Mesenchymal stem cell (in vitro differentiated cells and primary cell): ENCODE measurements around the gene FOXP2.

Experiments used
- DNase-seq: peaks from one replicate; pipeline ENCODE4 v3.0.0-alpha.2; 2013
- H2AFZ ChIP-seq: one replicate; pipeline ENCODE4 v1.6.1; 2013; ENCODE audit warnings: low read depth, mild to moderate bottlenecking, control low read depth, inconsistent platforms, low read length, moderate library complexity
- H2AK5ac ChIP-seq: 2 replicates; pipeline ENCODE4 v1.6.1; 2013; ENCODE audit warnings: low read length, moderate library complexity, mild to moderate bottlenecking, inconsistent platforms; ENCODE audit not compliant: severe bottlenecking
- H2BK120ac ChIP-seq: one replicate; pipeline ENCODE4 v1.6.1; 2013; ENCODE audit warnings: low read depth, mild to moderate bottlenecking, inconsistent platforms, low read length, moderate library complexity
- H2BK12ac ChIP-seq, 2 experiments: one replicate each; pipeline ENCODE4 v1.6.1; 2013; ENCODE audit warnings: inconsistent platforms in 2 of 2, low read length in 2 of 2, mild to moderate bottlenecking in 2 of 2, moderate library complexity in 2 of 2, control low read depth in 1 of 2
- H2BK15ac ChIP-seq: one replicate; pipeline ENCODE4 v1.6.1; 2013; ENCODE audit warnings: mild to moderate bottlenecking, low read depth, inconsistent platforms; ENCODE audit not compliant: poor library complexity, severe bottlenecking
- H2BK5ac ChIP-seq: 2 replicates; pipeline ENCODE4 v1.6.1; 2013; ENCODE audit warnings: low read depth, mild to moderate bottlenecking, low read length, control low read depth, inconsistent platforms; ENCODE audit not compliant: poor library complexity, severe bottlenecking
- H3K14ac ChIP-seq, 2 experiments: one replicate each; pipeline ENCODE4 v1.6.1; 2013; ENCODE audit warnings: inconsistent platforms in 2 of 2, low read length in 2 of 2, control low read depth in 1 of 2, mild to moderate bottlenecking in 1 of 2, moderate library complexity in 1 of 2
- H3K18ac ChIP-seq, 2 experiments: one replicate each; pipeline ENCODE4 v1.6.1; 2013; ENCODE audit warnings: inconsistent platforms in 2 of 2, low read length in 2 of 2, control low read depth in 1 of 2, low read depth in 1 of 2, mild to moderate bottlenecking in 1 of 2
- H3K23ac ChIP-seq, 2 experiments: one replicate each; pipeline ENCODE4 v1.6.1; 2013; ENCODE audit warnings: inconsistent platforms in 2 of 2, low read length in 2 of 2, mild to moderate bottlenecking in 2 of 2, moderate library complexity in 2 of 2, control low read depth in 1 of 2
- H3K27ac ChIP-seq: 2 replicates; pipeline ENCODE4 v1.5.1; 2013; ENCODE audit warnings: mild to moderate bottlenecking, moderate library complexity, low read length, control low read depth, inconsistent platforms; ENCODE audit not compliant: poor library complexity, severe bottlenecking
- H3K27me3 ChIP-seq, 2 experiments: 2 replicates each; pipeline versions ENCODE4 v1.6.1 to v1.7.0; 2013; ENCODE audit warnings: low read length in 2 of 2, mild to moderate bottlenecking in 2 of 2, moderate library complexity in 2 of 2, control low read depth in 1 of 2, inconsistent platforms in 1 of 2; ENCODE audit not compliant: control insufficient read depth in 1 of 2, insufficient read depth in 1 of 2
- H3K36me3 ChIP-seq, 2 experiments: 2 replicates each; pipeline versions ENCODE4 v1.6.1 to v1.7.0; 2013; ENCODE audit warnings: low read length in 2 of 2, control low read depth in 1 of 2, inconsistent platforms in 1 of 2, low read depth in 1 of 2, mild to moderate bottlenecking in 1 of 2; ENCODE audit not compliant: insufficient read depth in 2 of 2, control insufficient read depth in 1 of 2
- H3K4ac ChIP-seq, 2 experiments: one replicate each; pipeline ENCODE4 v1.6.1; 2013; ENCODE audit warnings: inconsistent platforms in 2 of 2, low read length in 2 of 2, mild to moderate bottlenecking in 2 of 2, moderate library complexity in 2 of 2, control low read depth in 1 of 2, low read depth in 1 of 2
- H3K4me1 ChIP-seq: 2 replicates; pipeline ENCODE4 v1.6.1; 2013; ENCODE audit warnings: low read depth, low read length, control low read depth; ENCODE audit not compliant: control insufficient read depth, insufficient read depth
- H3K4me2 ChIP-seq: 2 replicates; pipeline ENCODE4 v1.6.1; 2013; ENCODE audit warnings: low read length, mild to moderate bottlenecking, inconsistent platforms; ENCODE audit not compliant: poor library complexity, severe bottlenecking
- H3K4me3 ChIP-seq, 2 experiments: 2 replicates each; pipeline versions ENCODE4 v1.5.1 to v1.7.0; 2013; ENCODE audit warnings: low read length in 2 of 2, mild to moderate bottlenecking in 2 of 2, control low read depth in 1 of 2, low read depth in 1 of 2; ENCODE audit not compliant: insufficient read depth in 1 of 2
- H3K79me1 ChIP-seq: replicated peaks from 2 replicates; pipeline ENCODE4 v1.6.1; 2013; ENCODE audit warnings: mild to moderate bottlenecking, control low read depth, low read length, inconsistent platforms; ENCODE audit not compliant: poor library complexity, severe bottlenecking
- H3K9ac ChIP-seq: 2 replicates; pipeline ENCODE4 v1.7.0; 2013; ENCODE audit warnings: mild to moderate bottlenecking, low read length, moderate library complexity
- H3K9me3 ChIP-seq: 2 replicates; pipeline ENCODE4 v1.7.0; 2013; ENCODE audit warnings: mild to moderate bottlenecking, low read length; ENCODE audit not compliant: control insufficient read depth
- H4K8ac ChIP-seq: one replicate; pipeline ENCODE4 v1.6.1; 2013; ENCODE audit warnings: inconsistent platforms, mild to moderate bottlenecking, low read length, moderate library complexity
- H4K91ac ChIP-seq: one replicate; pipeline ENCODE4 v1.6.1; 2013; ENCODE audit warnings: mild to moderate bottlenecking, low read length, inconsistent platforms
- WGBS: methylation state at CpG from one replicate; pipeline ENCODE4 v1.1.7; 2013; ENCODE audit warnings: mixed read lengths; 5-methylcytosine and 5-hydroxymethylcytosine counted together

The FOXP2 gene

GRCh38 chr7:114649689-114650088 is 235.1 kb downstream of the FOXP2 start:
- Histone ChIP-seq H2BK12ac (no peak overlapping the region), H3K9ac (no peak overlapping the region), H3K4me2 (no peak overlapping the region), H2BK15ac (no peak overlapping the region), H3K27ac (no peak overlapping the region), H2AK5ac (no peak overlapping the region), H3K4me1 (no peaks in the 10 kb centered on the region), H3K4me3 (no peak overlapping the region), H3K79me1 (no peaks in the 10 kb centered on the region), H3K18ac (no peak overlapping the region), H2BK5ac (no peak overlapping the region), H3K4ac (no peak overlapping the region), H3K27me3 (no peaks in the 10 kb centered on the region), H3K23ac (no peak overlapping the region), H4K91ac (no peak overlapping the region), H3K36me3 (peaks cover 0 to 29% of the 10 kb centered on the region in 2 experiments), H3K9me3 (no peaks in the 10 kb centered on the region), H4K8ac (no peak overlapping the region), H2BK120ac (no peak overlapping the region), H3K14ac (no peak overlapping the region), H2AFZ (no peak overlapping the region)
- 88% methylated on average over 1 of the region's 3 CpGs for WGBS
- no peak for DNase-seq

DNA sequence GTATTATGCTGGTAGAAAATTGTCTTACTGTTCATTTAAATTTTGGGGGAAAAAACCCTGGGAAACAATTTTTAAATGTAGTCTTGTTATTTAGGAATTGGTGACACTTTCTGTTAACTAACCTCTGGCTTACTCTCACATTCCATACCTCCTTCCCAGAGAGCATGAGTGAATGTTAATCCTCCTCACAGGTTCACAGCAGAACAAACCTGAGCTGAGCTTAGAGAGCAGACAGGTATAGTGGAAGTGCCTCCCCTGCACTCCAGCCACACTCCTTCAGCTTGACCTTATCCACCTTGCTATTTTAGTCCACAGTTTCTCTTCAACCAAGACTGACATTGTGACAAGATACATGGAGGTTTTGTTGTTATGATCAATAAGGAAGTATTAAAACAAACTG is 235.9 kb downstream of the FOXP2 start:
- H3K4me1 ChIP-seq: no peaks in the 10 kb centered on the region
- H3K4me2 ChIP-seq: no peak overlapping the region
- no peak overlapping the region for H2AFZ ChIP-seq
- H3K9me3 ChIP-seq: no peaks in the 10 kb centered on the region
- H2BK12ac ChIP-seq: no peak overlapping the region
- no peak overlapping the region for H3K14ac ChIP-seq
- no peak overlapping the region for H3K27ac ChIP-seq
- no peak overlapping the region for H2AK5ac ChIP-seq
- H3K4me3 ChIP-seq: no peak overlapping the region
- H3K18ac ChIP-seq: no peak overlapping the region
- H3K36me3 ChIP-seq: peaks cover 0 to 30% of the 10 kb centered on the region in 2 experiments
- no peak overlapping the region for H2BK15ac ChIP-seq
- H3K4ac ChIP-seq: no peak overlapping the region
- H3K23ac ChIP-seq: no peak overlapping the region
- H3K9ac ChIP-seq: no peak overlapping the region
- no peak for DNase-seq
- H2BK120ac ChIP-seq: no peak overlapping the region
- no peak overlapping the region for H4K8ac ChIP-seq
- no peaks in the 10 kb centered on the region for H3K79me1 ChIP-seq
- H2BK5ac ChIP-seq: no peak overlapping the region
- H4K91ac ChIP-seq: no peak overlapping the region
- H3K27me3 ChIP-seq: no peaks in the 10 kb centered on the region

DNA sequence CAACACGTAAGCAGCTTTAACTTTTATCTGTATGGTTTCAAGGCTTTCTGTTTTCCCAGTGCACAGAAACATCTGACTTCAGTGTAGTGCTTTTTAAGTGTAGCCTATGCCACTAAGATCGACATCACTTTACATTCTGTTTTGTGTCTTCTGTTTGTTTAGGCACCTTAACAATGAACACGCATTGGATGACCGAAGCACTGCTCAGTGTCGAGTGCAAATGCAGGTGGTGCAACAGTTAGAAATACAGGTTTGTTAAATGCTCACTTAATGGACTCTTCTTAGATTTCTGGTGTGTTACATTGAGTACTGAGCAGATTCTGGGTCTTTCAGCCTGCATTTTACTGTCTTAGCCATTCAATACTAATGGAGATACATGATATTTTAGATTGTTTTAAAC is 237.4 kb downstream of the FOXP2 start:
- Histone ChIP-seq H3K14ac (no peak overlapping the region), H3K4me3 (no peak overlapping the region), H3K36me3 (peaks cover 0 to 34% of the 10 kb centered on the region in 2 experiments), H3K4ac (no peak overlapping the region), H3K27me3 (no peaks in the 10 kb centered on the region), H2AK5ac (no peak overlapping the region), H3K4me2 (no peak overlapping the region), H3K23ac (no peak overlapping the region), H2BK5ac (no peak overlapping the region), H3K9me3 (no peaks in the 10 kb centered on the region), H3K4me1 (no peaks in the 10 kb centered on the region), H3K9ac (no peak overlapping the region), H2BK15ac (no peak overlapping the region), H2BK120ac (no peak overlapping the region), H4K91ac (no peak overlapping the region), H2AFZ (no peak overlapping the region), H3K79me1 (no peaks in the 10 kb centered on the region), H2BK12ac (no peak overlapping the region), H4K8ac (no peak overlapping the region), H3K27ac (no peak overlapping the region), H3K18ac (no peak overlapping the region)
- no peak for DNase-seq
- WGBS: 92% methylated on average over 5 of the region's 5 CpGs

GRCh38 chr7:114653364-114654088 is 238.9 kb downstream of the FOXP2 start:
- H3K79me1 ChIP-seq: no peaks in the 10 kb centered on the region
- no peak overlapping the region for H3K14ac ChIP-seq
- peaks cover 0 to 35% of the 10 kb centered on the region in 2 experiments for H3K36me3 ChIP-seq
- H3K9ac ChIP-seq: no peak overlapping the region
- H3K4me3 ChIP-seq: no peak overlapping the region
- H3K4ac ChIP-seq: no peak overlapping the region
- no peak overlapping the region for H3K27ac ChIP-seq
- 53% methylated on average over 10 of the region's 10 CpGs for WGBS
- no peak overlapping the region for H2BK12ac ChIP-seq
- H4K8ac ChIP-seq: no peak overlapping the region
- DNase-seq: no peak
- no peaks in the 10 kb centered on the region for H3K27me3 ChIP-seq
- no peak overlapping the region for H2AFZ ChIP-seq
- no peaks in the 10 kb centered on the region for H3K9me3 ChIP-seq
- no peak overlapping the region for H2BK5ac ChIP-seq
- H3K4me2 ChIP-seq: no peak overlapping the region
- no peak overlapping the region for H2AK5ac ChIP-seq
- no peak overlapping the region for H3K18ac ChIP-seq
- H2BK15ac ChIP-seq: no peak overlapping the region
- H3K4me1 ChIP-seq: no peaks in the 10 kb centered on the region
- no peak overlapping the region for H3K23ac ChIP-seq
- no peak overlapping the region for H2BK120ac ChIP-seq
- no peak overlapping the region for H4K91ac ChIP-seq
